ENCODE measurements around the gene GOLPH3.

GOLPH3 gene

GRCh38 chr5:32103521-32103920, 70.6 kb downstream of the GOLPH3 start:
- no peak overlapping the region for H3K4me3 ChIP-seq
- no peak overlapping the region for H3K27ac ChIP-seq

GRCh38 chr5:32102254-32102986, 71.7 kb downstream of the GOLPH3 start:
- Histone ChIP-seq H3K27ac (no peak overlapping the region), H3K4me3 (no peak overlapping the region)

GRCh38 chr5:32100691-32101302, 73.3 kb downstream of the GOLPH3 start:
- Histone ChIP-seq H3K4me3 (no peak overlapping the region), H3K27ac (no peak overlapping the region)

GRCh38 chr5:32100230-32100629, 73.9 kb downstream of the GOLPH3 start:
- Histone ChIP-seq H3K27ac (peak overlapping the region in 1 of 21 experiments; percentile 54), H3K4me3 (no peak overlapping the region)

- peak overlapping the region in 5 of 21 experiments; percentile 3 to 65 (median 54) for H3K27ac ChIP-seq
- H3K4me3 ChIP-seq = no peak overlapping the region
Measured at GRCh38 chr5:32099486-32100035, 74.6 kb downstream of the GOLPH3 start.

GRCh38 chr5:32098890-32099310, 75.2 kb downstream of the GOLPH3 start:
- no peak overlapping the region for H3K4me3 ChIP-seq
- H3K27ac ChIP-seq = peak overlapping the region in 4 of 21 experiments; percentile 30 to 65 (median 50)

GRCh38 chr5:32098291-32098690, 75.8 kb downstream of the GOLPH3 start:
- no peak overlapping the region for H3K4me3 ChIP-seq
- peak overlapping the region in 2 of 21 experiments; percentile 5 to 65 for H3K27ac ChIP-seq

GRCh38 chr5:32096891-32097595, 77.1 kb downstream of the GOLPH3 start:
- Histone ChIP-seq H3K27ac (no peak overlapping the region), H3K4me3 (no peak overlapping the region)

GRCh38 chr5:32095261-32095671, 78.9 kb downstream of the GOLPH3 start:
- Histone ChIP-seq H3K4me3 (no peak overlapping the region), H3K27ac (peak overlapping the region in 1 of 21 experiments; percentile 9)

- Histone ChIP-seq H3K27ac (no peak overlapping the region), H3K4me3 (no peak overlapping the region)
Measured at GRCh38 chr5:32094691-32095090, 79.4 kb downstream of the GOLPH3 start.

GRCh38 chr5:32092938-32093812, 80.9 kb downstream of the GOLPH3 start:
- no peak overlapping the region for H3K27ac ChIP-seq
- no peak overlapping the region for H3K4me3 ChIP-seq

- H3K4me3 ChIP-seq = no peak overlapping the region
- no peak overlapping the region for H3K27ac ChIP-seq
Measured at GRCh38 chr5:32090755-32091128, 83.4 kb downstream of the GOLPH3 start.

- H3K27ac ChIP-seq = no peak overlapping the region
- no peak overlapping the region for H3K4me3 ChIP-seq
Measured at GRCh38 chr5:32090026-32090754, 83.9 kb downstream of the GOLPH3 start.

- no peak overlapping the region for H3K4me3 ChIP-seq
- no peak overlapping the region for H3K27ac ChIP-seq
Measured at GRCh38 chr5:32089146-32090000, 84.7 kb downstream of the GOLPH3 start.

GRCh38 chr5:32088214-32088613, 85.9 kb downstream of the GOLPH3 start:
- H3K27ac ChIP-seq = no peak overlapping the region
- H3K4me3 ChIP-seq = no peak overlapping the region

- no peak overlapping the region for H3K27ac ChIP-seq
Measured at GRCh38 chr5:32087086-32088082, 86.7 kb downstream of the GOLPH3 start.

GRCh38 chr5:32083981-32084430, 90.1 kb downstream of the GOLPH3 start:
- Histone ChIP-seq H3K4me3 (no peak overlapping the region), H3K27ac (no peak overlapping the region)

More at GRCh38 chr5:32087086-32088082, 86.7 kb downstream of the GOLPH3 start:
- no peak overlapping the region for H3K4me3 ChIP-seq
